ENCODE data around the gene BCAS3. TPM values are rescaled to one million over a fixed set of nuclear protein-coding genes. Genes with fewer than 3 reads are reported as not detected.

The BCAS3 gene
- total and polyA plus RNA-seq, 9 donors = 9.4 to 37.0 (median 21.6) TPM

GRCh38 chr17:61174310-61174709 is 496.7 kb downstream of the BCAS3 start:
- WGBS, 3 donors = 93 to 100% (median 98%) methylated on average over 1 of the region's 1 CpG
- intact Hi-C loops (cut with DNase I) = no loop called here
- TF ChIP-seq EP300 (IDR thresholded peaks at IDR 0.05) = no peak
- no peak for TF ChIP-seq CTCF (IDR thresholded peaks at IDR 0.05)
- TF ChIP-seq POLR2A (IDR thresholded peaks at IDR 0.05) = no peak

GRCh38 chr17:61175298-61176142 is 497.9 kb downstream of the BCAS3 start:
- Histone ChIP-seq H3K27me3 (no peaks in the 10 kb centered on the region), H3K9me3 (no peaks in the 10 kb centered on the region), H3K4me1 (ENCODE audit: insufficient read depth) (no peaks in the 10 kb centered on the region), H3K36me3 (no peaks in the 10 kb centered on the region), H3K27ac (no peak overlapping the region), H3K4me3 (no peak overlapping the region)
- no peak for DNase-seq
- intact Hi-C loops (cut with DNase I) = no loop called here
- TF ChIP-seq POLR2A (IDR thresholded peaks at IDR 0.05) = no peak
- 93 to 97% (median 97%) methylated on average over 4 of the region's 4 CpGs for WGBS, 3 donors

More at GRCh38 chr17:61174310-61174709, 496.7 kb downstream of the BCAS3 start:
- Histone ChIP-seq H3K36me3 (no peaks in the 10 kb centered on the region), H3K4me3 (no peak overlapping the region), H3K4me1 (ENCODE audit: insufficient read depth) (no peaks in the 10 kb centered on the region), H3K27me3 (no peaks in the 10 kb centered on the region), H3K9me3 (no peaks in the 10 kb centered on the region), H3K27ac (no peak overlapping the region)
- DNase-seq = no peak

GRCh38 chr17:61177351-61177750 is 499.7 kb downstream of the BCAS3 start:
- no peak for DNase-seq
- Histone ChIP-seq H3K4me3 (no peak overlapping the region), H3K27ac (no peak overlapping the region), H3K27me3 (no peaks in the 10 kb centered on the region), H3K36me3 (no peaks in the 10 kb centered on the region), H3K9me3 (no peaks in the 10 kb centered on the region), H3K4me1 (ENCODE audit: insufficient read depth) (no peaks in the 10 kb centered on the region)
- 96 to 97% (median 97%) methylated on average over 2 of the region's 2 CpGs for WGBS, 3 donors
- intact Hi-C loops (cut with DNase I) = no loop called here
- TF ChIP-seq EP300 (IDR thresholded peaks at IDR 0.05) (no peak), CTCF (IDR thresholded peaks at IDR 0.05) (no peak), POLR2A (IDR thresholded peaks at IDR 0.05) (no peak)

GRCh38 chr17:61178284-61178683 is 500.6 kb downstream of the BCAS3 start:
- no peak for DNase-seq
- no peak for TF ChIP-seq POLR2A (IDR thresholded peaks at IDR 0.05)
- TF ChIP-seq EP300 (IDR thresholded peaks at IDR 0.05) = no peak
- no peak for TF ChIP-seq CTCF (IDR thresholded peaks at IDR 0.05)
- 74 to 81% (median 75%) methylated on average over 1 of the region's 1 CpG for WGBS, 3 donors
- no peak overlapping the region for H3K27ac ChIP-seq
- no peaks in the 10 kb centered on the region for H3K9me3 ChIP-seq
- intact Hi-C loops (cut with DNase I) = no loop called here
- H3K36me3 ChIP-seq = no peaks in the 10 kb centered on the region
- H3K4me3 ChIP-seq = no peak overlapping the region
- H3K4me1 ChIP-seq (ENCODE audit: insufficient read depth) = no peaks in the 10 kb centered on the region
- H3K27me3 ChIP-seq = no peaks in the 10 kb centered on the region

- H3K27ac ChIP-seq = no peak overlapping the region
- no peak for TF ChIP-seq POLR2A (IDR thresholded peaks at IDR 0.05)
- no peak for TF ChIP-seq EP300 (IDR thresholded peaks at IDR 0.05)
- TF ChIP-seq CTCF (IDR thresholded peaks at IDR 0.05) = no peak
- no peaks in the 10 kb centered on the region for H3K36me3 ChIP-seq
- no peaks in the 10 kb centered on the region for H3K27me3 ChIP-seq
- H3K9me3 ChIP-seq = no peaks in the 10 kb centered on the region
- DNase-seq = no peak
- 74 to 78% (median 78%) methylated on average over 2 of the region's 2 CpGs for WGBS, 3 donors
- intact Hi-C loops (cut with DNase I) = no loop called here
- no peak overlapping the region for H3K4me3 ChIP-seq
- no peaks in the 10 kb centered on the region for H3K4me1 ChIP-seq (ENCODE audit: insufficient read depth)
Measured at GRCh38 chr17:61179380-61179806, 501.7 kb downstream of the BCAS3 start.

All from ovary (tissue), 9 donors.